SK-N-SH (cell line): ENCODE measurements around the gene TANK. TPM values are rescaled to one million over a fixed set of nuclear protein-coding genes. Genes with fewer than 3 reads are reported as not detected.
"Not testable (repeated sequence)": the region's sequence is repeated elsewhere in the genome, so short reads cannot be mapped to it uniquely, and the experiment has no call there.

Experiments used
- CTCF ChIA-PET: fragments of 300-600, 350-600 bp; formaldehyde crosslinking; extraction: SDS; loops from one replicate; lab custom pipeline; 2021; lab: Yijun Ruan, JAX
- POLR2A ChIA-PET: fragments of 350-600 bp; sonication (Branson Sonifier 250); formaldehyde crosslinking; extraction: SDS; loops from one replicate; lab custom pipeline; 2020; ENCODE audit warnings: antibody characterized with exemption, inconsistent platforms; lab: Yijun Ruan, JAX
- DNase-seq: peaks from one replicate; pipeline ENCODE4 v3.0.0; 2012
- H2AFZ ChIP-seq: fragments of 200-600 bp; sonication (generic); 2 replicates; pipeline ENCODE4 v1.8.1; 2016; ENCODE audit warnings: antibody characterized with exemption, mild to moderate bottlenecking, low read depth
- H3F3A ChIP-seq: fragments of 200-600 bp; sonication (generic); replicated peaks from 2 replicates; pipeline ENCODE3; 2016; ENCODE audit warnings: antibody characterized with exemption, mild to moderate bottlenecking; ENCODE audit not compliant: insufficient read depth
- H3K27ac ChIP-seq, 2 experiments: fragments of 200-500 bp in 1 of 2; fragments of 200-600 bp in 1 of 2; sonication (Bioruptor generic) in 1 of 2; sonication (generic), shearing (Covaris generic) in 1 of 2; 2 replicates each; pipeline versions ENCODE4 v1.5.1 to v1.6.1; 2014 to 2016; ENCODE audit warnings: low read depth in 2 of 2, inconsistent platforms in 1 of 2, low read length in 1 of 2, mild to moderate bottlenecking in 1 of 2, mixed read lengths in 1 of 2
- H3K27me3 ChIP-seq: fragments of 200-600 bp; sonication (generic), shearing (Covaris generic); 2 replicates; pipeline ENCODE4 v1.6.1; 2016; ENCODE audit warnings: mixed run types; ENCODE audit not compliant: insufficient read depth
- H3K36me3 ChIP-seq, 2 experiments: fragments of 200-500 bp in 1 of 2; fragments of 200-600 bp in 1 of 2; sonication (Bioruptor generic) in 1 of 2; sonication (generic) in 1 of 2; replicated peaks in 1 of 2; 2 replicates each; pipeline versions ENCODE3 to v1.5.1; 2014 to 2016; ENCODE audit warnings: low read length in 1 of 2, mild to moderate bottlenecking in 1 of 2; ENCODE audit not compliant: insufficient read depth in 2 of 2, control insufficient read depth in 1 of 2
- H3K4me1 ChIP-seq, 2 experiments: fragments of 200-500 bp in 1 of 2; fragments of 200-600 bp in 1 of 2; sonication (Bioruptor generic) in 1 of 2; sonication (generic), shearing (Covaris generic) in 1 of 2; 2 replicates each; pipeline versions ENCODE4 v1.5.1 to v1.6.1; 2014 to 2016; ENCODE audit warnings: low read depth in 1 of 2, low read length in 1 of 2, mixed run types in 1 of 2; ENCODE audit not compliant: insufficient read depth in 2 of 2, control insufficient read depth in 1 of 2
- H3K4me2 ChIP-seq: fragments of 200-600 bp; sonication (generic), shearing (Covaris generic); 2 replicates; pipeline ENCODE4 v1.6.1; 2017; ENCODE audit warnings: mixed run types
- H3K4me3 ChIP-seq, 2 experiments: fragments of 200-500 bp in 1 of 2; fragments of 200-600 bp in 1 of 2; sonication (Bioruptor generic) in 1 of 2; sonication (generic), shearing (Covaris generic) in 1 of 2; 2 replicates each; pipeline versions ENCODE4 v1.5.1 to v1.8.1; 2014 to 2016; ENCODE audit warnings: low read depth in 2 of 2, inconsistent platforms in 1 of 2, low read length in 1 of 2, mild to moderate bottlenecking in 1 of 2, mixed read lengths in 1 of 2, moderate library complexity in 1 of 2
- H3K79me2 ChIP-seq: fragments of 200-600 bp; sonication (generic); 2 replicates; pipeline ENCODE4 v1.8.1; 2017; ENCODE audit warnings: mild to moderate bottlenecking; ENCODE audit not compliant: insufficient read depth
- H3K9ac ChIP-seq: fragments of 200-600 bp; sonication (generic); 2 replicates; pipeline ENCODE4 v1.6.1; 2017; ENCODE audit warnings: mixed run types
- H3K9me2 ChIP-seq: fragments of 200-600 bp; sonication (generic); 2 replicates; pipeline ENCODE4 v1.6.1; 2017; ENCODE audit warnings: mixed run types
- H3K9me3 ChIP-seq: fragments of 200-600 bp; sonication (generic); 2 replicates; pipeline ENCODE4 v1.6.1; 2017; ENCODE audit warnings: mixed run types, mild to moderate bottlenecking, moderate library complexity
- H4K20me1 ChIP-seq: fragments of 200-600 bp; sonication (generic); 2 replicates; pipeline ENCODE4 v1.6.1; 2017; ENCODE audit warnings: mild to moderate bottlenecking, mixed run types; ENCODE audit not compliant: insufficient read depth
- CTCF ChIP-seq: fragments of 200-600 bp; sonication (generic); IDR thresholded peaks from 2 replicates; pipeline ENCODE4 v1.6.1; 2017; ENCODE audit warnings: antibody characterized with exemption, mild to moderate bottlenecking, moderate library complexity
- RAD21 ChIP-seq: IDR thresholded peaks from 2 replicates; pipeline ENCODE4 v1.6.1; 2012; ENCODE audit warnings: mild to moderate bottlenecking, low read length
- WGBS: methylation state at CpG from one replicate; pipeline ENCODE4 v1.1.6; 2017; ENCODE audit warnings: low lambda C conversion rate; 5-methylcytosine and 5-hydroxymethylcytosine counted together
- polyA plus RNA-seq, 3 experiments: library from polyadenylated mRNA; depleted of rRNA; stranded (reverse); fragments of >200 nt; gene quantifications; 2 replicates each; pipeline ENCODE4 v1.2.3, GENCODE V29; 2012

Gene TANK
- polyA plus RNA-seq, 1 of the 3 experiments (the other 2 are of a cell fraction), result 25.7 TPM

GRCh38 chr2:161280906-161281323 lies 120.7 kb downstream of the TANK start:
- H3F3A ChIP-seq, H3K4me1 ChIP-seq, H3K9me2 ChIP-seq, H3K9ac ChIP-seq, H2AFZ ChIP-seq, H3K27ac ChIP-seq, POLR2A ChIA-PET, H3K4me3 ChIP-seq, H3K4me2 ChIP-seq, H4K20me1 ChIP-seq, H3K79me2 ChIP-seq, H3K9me3 ChIP-seq, H3K36me3 ChIP-seq: not testable (repeated sequence)
- peaks cover 13% of the 10 kb centered on the region for H3K27me3 ChIP-seq
- TF ChIP-seq RAD21 (peak; percentile 57), CTCF (peak; percentile 45)
- 53% methylated on average over 18 of the region's 18 CpGs for whole genome bisulfite sequencing
- CTCF ChIA-PET, result interaction anchor here (0.8 to 1.8 kb wide), 4 partner anchors 28 to 298 kb away, joined by 3 to 7 read pairs (median 4); partner anchors contain the start of gene PSMD14
- DNase-seq, result peak; percentile 13

DNA sequence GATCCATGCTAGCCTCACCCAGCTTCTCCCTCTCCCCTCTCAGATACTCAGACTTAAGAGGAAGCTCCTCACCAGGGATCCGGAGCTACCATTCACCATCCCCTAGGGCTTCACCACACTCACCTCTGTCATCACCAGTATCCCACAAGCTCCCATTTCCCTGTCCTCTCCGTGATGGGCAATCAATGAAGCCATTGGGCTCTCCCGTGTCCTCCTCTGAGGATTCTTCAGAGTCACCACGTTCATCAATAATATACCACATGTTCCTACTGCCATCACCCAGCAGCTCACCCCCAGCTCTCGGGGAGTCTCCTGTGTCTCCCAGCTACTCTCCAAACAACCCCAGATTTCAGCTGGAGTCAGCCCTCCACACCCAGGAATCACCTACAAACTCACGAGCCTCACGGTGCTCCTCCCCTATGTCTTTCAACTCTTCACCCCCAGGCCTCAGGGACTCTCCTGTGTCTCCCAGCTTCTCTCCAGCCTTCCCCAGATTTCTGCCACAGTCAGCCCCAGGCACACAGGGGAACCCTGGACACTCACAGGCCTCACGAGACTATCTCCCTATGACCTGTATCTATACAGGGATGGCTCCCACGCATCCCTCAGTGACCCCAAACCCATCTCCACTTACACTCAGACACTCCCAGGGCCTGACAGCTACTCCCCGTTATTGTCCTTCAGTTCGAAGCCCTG lies 121.5 kb downstream of the TANK start:
- DNase-seq, H3K4me1 ChIP-seq, H3K36me3 ChIP-seq, H3K4me3 ChIP-seq, H3F3A ChIP-seq, H4K20me1 ChIP-seq, H3K9ac ChIP-seq, H3K4me2 ChIP-seq, H3K9me2 ChIP-seq, POLR2A ChIA-PET, H3K9me3 ChIP-seq, H3K79me2 ChIP-seq, H3K27ac ChIP-seq, H2AFZ ChIP-seq: not testable (repeated sequence)
- WGBS, result 76% methylated on average over 11 of the region's 11 CpGs
- CTCF ChIA-PET, result interaction anchor here (0.8 to 1.8 kb wide), 5 partner anchors 8 to 297 kb away, joined by 3 to 7 read pairs (median 4); partner anchors contain the start of gene PSMD14
- peaks cover 13% of the 10 kb centered on the region for H3K27me3 ChIP-seq

GRCh38 chr2:161282311-161282644 lies 122.0 kb downstream of the TANK start:
- POLR2A ChIA-PET, H3F3A ChIP-seq: not testable (repeated sequence)
- WGBS, result 57% methylated on average over 9 of the region's 9 CpGs

More at GRCh38 chr2:161282311-161282644, 122.0 kb downstream of the TANK start:
- not testable (repeated sequence) for DNase-seq, H3K36me3 ChIP-seq, H3K4me2 ChIP-seq, H3K4me1 ChIP-seq, H4K20me1 ChIP-seq, H3K9ac ChIP-seq, H3K27ac ChIP-seq, H3K9me2 ChIP-seq, H2AFZ ChIP-seq, H3K79me2 ChIP-seq, H3K4me3 ChIP-seq, H3K9me3 ChIP-seq
- CTCF ChIA-PET, result interaction anchor here (1.1 kb wide), 1 partner anchor 9 kb away, joined by 3 read pairs; no protein-coding TSS in a partner anchor
- H3K27me3 ChIP-seq, result peaks cover 13% of the 10 kb centered on the region
